SJCRH30 (cell line): ENCODE results near the gene MEGF6. TPM values are rescaled to one million over a fixed set of nuclear protein-coding genes. Genes with fewer than 3 reads are reported as not detected.

Experiments used
- DNase-seq, 2 experiments: peaks; one replicate each; pipeline ENCODE4 v3.0.0-alpha.2; 2015 to 2020
- H3K27ac ChIP-seq: fragments of 250-450 bp; sonication (Bioruptor Pico); 2 replicates; pipeline ENCODE4 v1.5.1; 2020; ENCODE audit warnings: mild to moderate bottlenecking, moderate library complexity
- H3K27me3 ChIP-seq: fragments of 250-450 bp; sonication (Bioruptor Pico); 2 replicates; pipeline ENCODE4 v1.5.1; 2020; ENCODE audit warnings: mild to moderate bottlenecking, moderate library complexity
- H3K36me3 ChIP-seq: fragments of 250-450 bp; sonication (Bioruptor Pico); 2 replicates; pipeline ENCODE4 v1.5.1; 2020; ENCODE audit warnings: mild to moderate bottlenecking, moderate library complexity
- H3K4me1 ChIP-seq: fragments of 250-450 bp; sonication (Bioruptor Pico); 2 replicates; pipeline ENCODE4 v1.5.1; 2020; ENCODE audit warnings: mild to moderate bottlenecking, moderate library complexity
- H3K4me3 ChIP-seq: fragments of 250-450 bp; sonication (Bioruptor Pico); 2 replicates; pipeline ENCODE4 v1.5.1; 2020; ENCODE audit warnings: mild to moderate bottlenecking, moderate library complexity
- H3K9me3 ChIP-seq: fragments of 250-450 bp; sonication (Bioruptor Pico); replicated peaks from 2 replicates; pipeline ENCODE4 v1.5.1; 2020; ENCODE audit warnings: mild to moderate bottlenecking, moderate library complexity
- total RNA-seq: library from RNA; depleted of rRNA; stranded (reverse); fragments of >200 nt; shearing (Covaris generic); gene quantifications from 2 replicates; pipeline ENCODE4 v1.2.3, GENCODE V29; 2014

MEGF6 gene
- total RNA-seq, 1 experiment from 2014 or later: not detected

- no peak for DNase-seq
- Histone ChIP-seq H3K4me3 (peak overlapping the region; percentile 71), H3K27ac (no peak overlapping the region)
Observed at GRCh38 chr1:3650248-3651025, 39.1 kb upstream of the MEGF6 start.

GRCh38 chr1:3649342-3650247 lies 38.3 kb upstream of the MEGF6 start, which contains the start of gene WRAP73:
Gene WRAP73 (minus strand): TSS chr1:3650103. CDS start chr1:3649999, 104 bp downstream.
- Histone ChIP-seq H3K27ac (0 out of 2 replicates have a peak within 1 kb of the TSS, but pooled peaks have one; percentile 9), H3K4me3 (peak within 1 kb of the TSS; percentile 71), H3K4me1 (peaks cover 9% of the 10 kb centered on the region; the same call in 1 of the 2 replicates), H3K9me3 (no peaks in the 10 kb centered on the region), H3K27me3 (no peaks in the 10 kb centered on the region), H3K36me3 (peaks cover 13% of the 10 kb centered on the region)
- DNase-seq: peak; percentile 93 to 97

More at GRCh38 chr1:3650248-3651025, 39.1 kb upstream of the MEGF6 start:
- H3K9me3 ChIP-seq: no peaks in the 10 kb centered on the region
- H3K36me3 ChIP-seq: peaks cover 8% of the 10 kb centered on the region
- peaks cover 9% of the 10 kb centered on the region; the same call in 1 of the 2 replicates for H3K4me1 ChIP-seq
- H3K27me3 ChIP-seq: no peaks in the 10 kb centered on the region

GRCh38 chr1:3646596-3646995 lies 35.3 kb upstream of the MEGF6 start:
- no peak for DNase-seq

GRCh38 chr1:3645666-3646355 lies 34.5 kb upstream of the MEGF6 start:
- peaks cover 5% of the 10 kb centered on the region; the same call in 1 of the 2 replicates for H3K4me1 ChIP-seq
- H3K27me3 ChIP-seq: no peaks in the 10 kb centered on the region
- DNase-seq: no peak
- H3K4me3 ChIP-seq: no peak overlapping the region
- H3K9me3 ChIP-seq: no peaks in the 10 kb centered on the region
- no peak overlapping the region for H3K27ac ChIP-seq
- H3K36me3 ChIP-seq: peaks cover 23% of the 10 kb centered on the region

More at GRCh38 chr1:3646596-3646995, 35.3 kb upstream of the MEGF6 start:
- Histone ChIP-seq H3K4me1 (peaks cover 5% of the 10 kb centered on the region; the same call in 1 of the 2 replicates), H3K4me3 (no peak overlapping the region), H3K27me3 (no peaks in the 10 kb centered on the region), H3K36me3 (peaks cover 23% of the 10 kb centered on the region), H3K27ac (no peak overlapping the region), H3K9me3 (no peaks in the 10 kb centered on the region)

GRCh38 chr1:3645247-3645646 lies 33.9 kb upstream of the MEGF6 start:
- no peak for DNase-seq
- H3K27me3 ChIP-seq: no peaks in the 10 kb centered on the region
- H3K4me1 ChIP-seq: peaks cover 5% of the 10 kb centered on the region; the same call in 1 of the 2 replicates
- H3K27ac ChIP-seq: no peak overlapping the region
- no peak overlapping the region for H3K4me3 ChIP-seq
- peaks cover 23% of the 10 kb centered on the region for H3K36me3 ChIP-seq
- H3K9me3 ChIP-seq: no peaks in the 10 kb centered on the region

GRCh38 chr1:3644273-3644672 lies 33.0 kb upstream of the MEGF6 start:
- Histone ChIP-seq H3K36me3 (peaks cover 23% of the 10 kb centered on the region), H3K4me3 (no peak overlapping the region), H3K27ac (no peak overlapping the region), H3K9me3 (no peaks in the 10 kb centered on the region), H3K4me1 (peaks cover 6% of the 10 kb centered on the region), H3K27me3 (no peaks in the 10 kb centered on the region)
- no peak for DNase-seq

GRCh38 chr1:3642919-3643675 lies 31.8 kb upstream of the MEGF6 start:
- no peaks in the 10 kb centered on the region for H3K9me3 ChIP-seq
- H3K4me3 ChIP-seq: no peak overlapping the region
- peaks cover 23% of the 10 kb centered on the region for H3K36me3 ChIP-seq
- no peaks in the 10 kb centered on the region for H3K27me3 ChIP-seq
- no peak for DNase-seq
- H3K27ac ChIP-seq: no peak overlapping the region
- peaks cover 11% of the 10 kb centered on the region for H3K4me1 ChIP-seq

- peaks cover 34% of the 10 kb centered on the region for H3K36me3 ChIP-seq
Observed at GRCh38 chr1:3641816-3642215, 30.5 kb upstream of the MEGF6 start.

GRCh38 chr1:3641046-3641760 lies 29.9 kb upstream of the MEGF6 start:
- DNase-seq: no peak

More at GRCh38 chr1:3641816-3642215, 30.5 kb upstream of the MEGF6 start:
- Histone ChIP-seq H3K27ac (no peak overlapping the region), H3K27me3 (no peaks in the 10 kb centered on the region), H3K4me1 (peaks cover 11% of the 10 kb centered on the region), H3K4me3 (no peak overlapping the region), H3K9me3 (no peaks in the 10 kb centered on the region)
- DNase-seq: no peak

GRCh38 chr1:3640121-3640837 lies 29.0 kb upstream of the MEGF6 start:
- no peak overlapping the region for H3K27ac ChIP-seq
- H3K9me3 ChIP-seq: no peaks in the 10 kb centered on the region
- H3K36me3 ChIP-seq: peaks cover 28% of the 10 kb centered on the region
- H3K4me3 ChIP-seq: no peak overlapping the region
- H3K27me3 ChIP-seq: no peaks in the 10 kb centered on the region
- peaks cover 11% of the 10 kb centered on the region for H3K4me1 ChIP-seq
- DNase-seq: no peak

More at GRCh38 chr1:3641046-3641760, 29.9 kb upstream of the MEGF6 start:
- Histone ChIP-seq H3K4me3 (no peak overlapping the region), H3K27ac (no peak overlapping the region), H3K4me1 (peaks cover 11% of the 10 kb centered on the region), H3K9me3 (no peaks in the 10 kb centered on the region), H3K27me3 (no peaks in the 10 kb centered on the region), H3K36me3 (peaks cover 32% of the 10 kb centered on the region)

GRCh38 chr1:3639397-3639911 lies 28.1 kb upstream of the MEGF6 start:
- Histone ChIP-seq H3K4me3 (no peak overlapping the region), H3K27me3 (no peaks in the 10 kb centered on the region), H3K36me3 (peaks cover 22% of the 10 kb centered on the region), H3K27ac (peak overlapping the region; percentile 31; the same call in 1 of the 2 replicates), H3K4me1 (peaks cover 11% of the 10 kb centered on the region), H3K9me3 (no peaks in the 10 kb centered on the region)
- DNase-seq: no peak

GRCh38 chr1:3638676-3639075 lies 27.4 kb upstream of the MEGF6 start:
- Histone ChIP-seq H3K27ac (peak overlapping the region; percentile 31), H3K27me3 (no peaks in the 10 kb centered on the region), H3K4me1 (peaks cover 12% of the 10 kb centered on the region), H3K9me3 (no peaks in the 10 kb centered on the region), H3K36me3 (peaks cover 25% of the 10 kb centered on the region), H3K4me3 (no peak overlapping the region)
- DNase-seq: peak; percentile 54 to 69
